Brain microvascular endothelial cell (primary cell): Measurements from ENCODE around the gene LRFN3.

ENCODE experiments used
- DNase-seq: peaks from one replicate; pipeline ENCODE4 v3.0.0-alpha.2; 2020
- H3K27ac ChIP-seq: fragments of 250-450 bp; sonication (Bioruptor Pico); 2 replicates; pipeline ENCODE4 v1.5.1; 2020; ENCODE audit warnings: mild to moderate bottlenecking, moderate library complexity
- H3K27me3 ChIP-seq: fragments of 250-450 bp; sonication (Bioruptor Pico); replicated peaks from 2 replicates; pipeline ENCODE4 v1.5.1; 2020; ENCODE audit warnings: mild to moderate bottlenecking
- H3K36me3 ChIP-seq: fragments of 250-450 bp; sonication (Bioruptor Pico); replicated peaks from 2 replicates; pipeline ENCODE4 v1.5.1; 2020; ENCODE audit warnings: mild to moderate bottlenecking
- H3K4me3 ChIP-seq: 2 replicates; pipeline ENCODE4 v1.5.1; 2011; ENCODE audit warnings: low read depth, mild to moderate bottlenecking, control low read depth, low read length, moderate library complexity
- in situ Hi-C: cut with HindIII; loops from 2 replicates; pipeline ENCODE4 v1.10.0; 2017; ENCODE audit warnings: low sequenced_read_pairs, low pct_ligation_motif_present
- TF ChIP-seq, protein P1 (sequence below): IDR thresholded peaks from 2 replicates; pipeline ENCODE4 v1.5.1; 2011; ENCODE audit warnings: low read depth, mild to moderate bottlenecking, moderate library complexity, low read length, control low read depth, inconsistent platforms; ENCODE audit errors: missing control alignments

The LRFN3 gene

DNA sequence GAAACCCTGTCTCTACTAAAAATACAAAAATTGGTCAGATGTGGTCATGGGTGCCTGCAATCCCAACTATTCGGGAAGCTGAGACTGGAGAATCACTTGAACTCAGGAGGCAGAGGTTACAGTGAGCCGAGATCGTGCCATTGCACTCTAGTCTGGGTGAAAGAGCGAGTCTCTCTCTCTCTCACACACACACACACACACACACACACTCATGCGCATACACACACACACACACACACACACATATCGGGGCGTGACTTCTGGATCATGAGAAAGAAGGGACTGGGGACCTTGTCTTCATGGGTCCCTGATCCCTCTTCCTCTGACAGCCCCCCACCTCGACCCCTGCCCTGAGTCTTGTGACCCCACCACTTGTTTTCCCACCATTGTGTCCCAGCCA lies 47.0 kb downstream of the LRFN3 start:
- in situ Hi-C loops, result no loop called here
- Histone ChIP-seq H3K27me3 (peaks cover 14% of the 10 kb centered on the region), H3K36me3 (no peaks in the 10 kb centered on the region), H3K4me3 (no peak overlapping the region), H3K27ac (no peak overlapping the region)
- no peak for DNase-seq
- TF ChIP-seq, protein P1, sequence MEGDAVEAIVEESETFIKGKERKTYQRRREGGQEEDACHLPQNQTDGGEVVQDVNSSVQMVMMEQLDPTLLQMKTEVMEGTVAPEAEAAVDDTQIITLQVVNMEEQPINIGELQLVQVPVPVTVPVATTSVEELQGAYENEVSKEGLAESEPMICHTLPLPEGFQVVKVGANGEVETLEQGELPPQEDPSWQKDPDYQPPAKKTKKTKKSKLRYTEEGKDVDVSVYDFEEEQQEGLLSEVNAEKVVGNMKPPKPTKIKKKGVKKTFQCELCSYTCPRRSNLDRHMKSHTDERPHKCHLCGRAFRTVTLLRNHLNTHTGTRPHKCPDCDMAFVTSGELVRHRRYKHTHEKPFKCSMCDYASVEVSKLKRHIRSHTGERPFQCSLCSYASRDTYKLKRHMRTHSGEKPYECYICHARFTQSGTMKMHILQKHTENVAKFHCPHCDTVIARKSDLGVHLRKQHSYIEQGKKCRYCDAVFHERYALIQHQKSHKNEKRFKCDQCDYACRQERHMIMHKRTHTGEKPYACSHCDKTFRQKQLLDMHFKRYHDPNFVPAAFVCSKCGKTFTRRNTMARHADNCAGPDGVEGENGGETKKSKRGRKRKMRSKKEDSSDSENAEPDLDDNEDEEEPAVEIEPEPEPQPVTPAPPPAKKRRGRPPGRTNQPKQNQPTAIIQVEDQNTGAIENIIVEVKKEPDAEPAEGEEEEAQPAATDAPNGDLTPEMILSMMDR, result no peak

DNA sequence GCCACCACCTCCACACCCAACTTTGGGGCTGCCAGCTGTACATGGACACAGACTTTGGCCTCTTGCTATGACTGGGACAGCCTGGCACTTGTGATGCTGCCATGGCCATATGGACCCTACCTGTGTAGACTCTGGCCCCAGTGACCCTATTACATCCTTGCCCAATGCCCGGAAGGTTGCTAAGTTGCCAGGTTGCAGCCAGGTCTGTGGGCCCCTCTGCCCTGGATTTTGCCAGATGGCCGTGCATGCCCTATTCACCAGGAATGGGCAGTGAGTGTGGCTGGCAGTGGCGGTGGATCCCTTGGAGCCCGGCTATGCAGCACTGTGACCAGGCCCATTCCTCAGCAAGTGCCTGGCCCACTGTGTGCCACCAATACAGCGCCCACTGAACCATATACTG lies 49.9 kb downstream of the LRFN3 start:
- Histone ChIP-seq H3K4me3 (no peak overlapping the region), H3K36me3 (no peaks in the 10 kb centered on the region), H3K27me3 (peaks cover 14% of the 10 kb centered on the region), H3K27ac (no peak overlapping the region)
- in situ Hi-C loops, result no loop called here
- TF ChIP-seq, protein P1, result no peak
- no peak for DNase-seq

DNA sequence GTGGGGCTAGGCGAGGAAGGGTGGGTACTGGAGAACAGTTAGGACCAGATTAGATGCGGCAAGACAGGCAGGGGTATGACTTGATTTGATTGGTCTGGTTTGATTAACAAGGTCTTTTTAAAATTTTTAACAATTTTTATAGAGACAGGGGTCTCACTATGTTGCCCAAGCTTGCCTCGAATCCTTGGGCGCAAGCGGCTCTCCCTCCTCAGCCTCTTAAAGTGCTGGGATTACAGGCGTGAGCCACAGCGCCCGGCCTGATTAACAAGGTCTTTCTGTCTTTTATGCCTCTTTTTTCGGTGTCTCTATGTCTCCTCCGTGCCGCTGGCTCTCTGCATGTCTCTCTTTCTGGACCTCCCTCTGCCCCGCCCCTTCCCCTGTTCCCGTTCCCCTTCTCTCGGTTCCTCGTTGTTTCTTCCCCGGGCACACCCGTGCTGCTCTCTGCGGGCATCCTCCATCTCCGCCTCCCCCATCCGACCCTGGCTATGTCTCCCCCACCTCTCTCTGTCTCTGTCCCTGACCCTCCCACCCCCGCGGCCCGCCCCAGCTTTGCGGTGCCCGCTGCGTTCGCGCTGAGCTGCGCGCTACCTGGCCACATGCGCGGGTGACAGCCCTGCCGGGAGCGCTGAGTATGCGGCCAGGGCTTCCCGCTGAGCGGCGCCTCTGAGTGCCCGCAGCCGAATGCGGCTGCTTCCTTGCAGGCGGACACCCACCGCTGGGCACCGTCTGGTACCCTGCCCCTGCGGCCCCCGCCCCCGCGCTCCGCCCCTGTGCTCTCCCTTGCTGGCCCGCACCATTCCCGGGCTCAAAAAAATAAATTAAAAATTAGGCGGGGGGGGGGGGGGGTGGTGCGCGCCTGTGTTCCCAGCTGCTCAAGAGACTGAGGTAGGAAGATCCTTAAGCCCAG lies 50.7 kb downstream of the LRFN3 start:
- Histone ChIP-seq H3K27me3 (peaks cover 14% of the 10 kb centered on the region), H3K27ac (no peak overlapping the region), H3K36me3 (no peaks in the 10 kb centered on the region), H3K4me3 (peak overlapping the region; percentile 20)
- TF ChIP-seq, protein P1, result no peak
- no peak for DNase-seq
- in situ Hi-C loops, result no loop called here

DNA sequence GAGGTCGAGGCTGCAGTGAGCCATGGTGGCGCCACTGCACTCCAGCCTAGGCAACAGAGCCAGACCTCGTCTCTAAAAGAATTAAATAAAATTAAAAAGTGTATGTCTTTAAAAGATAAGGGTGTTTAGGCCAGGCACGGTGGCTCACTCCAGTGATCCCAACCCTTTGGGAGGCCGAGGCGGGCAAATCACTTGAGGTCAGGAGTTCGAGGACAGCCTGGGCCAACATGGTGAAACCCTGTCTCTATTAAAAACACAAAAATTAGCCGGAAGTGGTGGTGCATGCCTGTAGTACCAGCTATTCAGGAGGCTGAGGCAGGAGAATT lies 51.4 kb downstream of the LRFN3 start:
- Histone ChIP-seq H3K27ac (no peak overlapping the region), H3K36me3 (no peaks in the 10 kb centered on the region), H3K4me3 (no peak overlapping the region), H3K27me3 (peaks cover 14% of the 10 kb centered on the region)
- DNase-seq, result no peak
- in situ Hi-C loops, result no loop called here
- TF ChIP-seq, protein P1, result no peak

DNA sequence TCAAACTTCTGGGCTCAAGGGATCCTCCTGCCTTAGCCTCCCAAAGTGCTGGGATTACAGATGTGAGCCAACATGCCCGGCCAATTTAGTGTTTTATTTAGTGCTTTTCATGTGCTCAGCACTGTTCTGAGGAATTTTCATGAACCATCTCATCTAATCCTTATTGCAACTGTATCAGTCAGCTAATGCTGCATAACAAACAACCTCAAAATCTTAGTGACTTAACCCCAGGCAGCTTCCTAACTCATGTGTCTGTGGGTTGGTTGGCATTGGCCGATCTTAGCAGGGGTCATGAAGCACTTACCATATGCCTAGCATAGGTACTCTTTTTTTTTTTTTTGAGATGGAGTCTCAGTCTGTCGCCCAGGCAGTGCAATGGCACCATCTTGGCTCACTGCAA lies 52.6 kb downstream of the LRFN3 start:
- H3K27me3 ChIP-seq, result peaks cover 14% of the 10 kb centered on the region
- no peak overlapping the region for H3K27ac ChIP-seq
- TF ChIP-seq, protein P1, result no peak
- DNase-seq, result no peak
- H3K36me3 ChIP-seq, result no peaks in the 10 kb centered on the region
- H3K4me3 ChIP-seq, result no peak overlapping the region
- in situ Hi-C loops, result no loop called here

DNA sequence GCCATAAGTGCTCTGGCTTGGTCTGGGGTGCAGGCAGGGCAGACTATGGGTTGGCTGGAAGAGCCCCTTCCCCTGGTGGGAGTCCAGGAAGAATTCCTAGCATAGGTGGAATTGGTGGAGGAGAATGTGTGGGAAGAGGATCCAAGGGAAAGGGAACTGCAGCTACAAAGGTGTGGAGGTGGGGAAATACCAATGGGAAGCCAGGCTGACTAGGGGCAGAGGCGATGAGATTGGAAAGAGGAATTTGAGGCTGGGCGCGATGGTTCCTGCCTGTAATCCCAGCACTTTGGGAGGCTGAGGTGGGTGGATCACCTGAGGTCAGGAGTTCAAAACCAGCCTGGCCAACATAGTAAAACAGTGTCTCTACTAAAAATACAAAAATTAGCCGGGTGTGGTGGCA lies 54.0 kb downstream of the LRFN3 start:
- H3K27me3 ChIP-seq, result peaks cover 14% of the 10 kb centered on the region
- DNase-seq, result no peak

More for the DNA sequence above, 54.0 kb downstream of the LRFN3 start:
- in situ Hi-C loops, result no loop called here
- TF ChIP-seq, protein P1, result no peak
- H3K4me3 ChIP-seq, result no peak overlapping the region
- H3K36me3 ChIP-seq, result no peaks in the 10 kb centered on the region
- H3K27ac ChIP-seq, result no peak overlapping the region
